ENCODE results near the gene CCL8.

GRCh38 chr17:34369571-34369970, 50.3 kb downstream of the CCL8 start:
- TF ChIP-seq, protein P1, sequence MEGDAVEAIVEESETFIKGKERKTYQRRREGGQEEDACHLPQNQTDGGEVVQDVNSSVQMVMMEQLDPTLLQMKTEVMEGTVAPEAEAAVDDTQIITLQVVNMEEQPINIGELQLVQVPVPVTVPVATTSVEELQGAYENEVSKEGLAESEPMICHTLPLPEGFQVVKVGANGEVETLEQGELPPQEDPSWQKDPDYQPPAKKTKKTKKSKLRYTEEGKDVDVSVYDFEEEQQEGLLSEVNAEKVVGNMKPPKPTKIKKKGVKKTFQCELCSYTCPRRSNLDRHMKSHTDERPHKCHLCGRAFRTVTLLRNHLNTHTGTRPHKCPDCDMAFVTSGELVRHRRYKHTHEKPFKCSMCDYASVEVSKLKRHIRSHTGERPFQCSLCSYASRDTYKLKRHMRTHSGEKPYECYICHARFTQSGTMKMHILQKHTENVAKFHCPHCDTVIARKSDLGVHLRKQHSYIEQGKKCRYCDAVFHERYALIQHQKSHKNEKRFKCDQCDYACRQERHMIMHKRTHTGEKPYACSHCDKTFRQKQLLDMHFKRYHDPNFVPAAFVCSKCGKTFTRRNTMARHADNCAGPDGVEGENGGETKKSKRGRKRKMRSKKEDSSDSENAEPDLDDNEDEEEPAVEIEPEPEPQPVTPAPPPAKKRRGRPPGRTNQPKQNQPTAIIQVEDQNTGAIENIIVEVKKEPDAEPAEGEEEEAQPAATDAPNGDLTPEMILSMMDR (IDR thresholded peaks at IDR 0.05; ENCODE audit: poor library complexity), result no peak
- TF ChIP-seq EZH2 (IDR thresholded peaks at IDR 0.05; ENCODE audit: borderline replicate concordance), result no peak
- no peak for TF ChIP-seq EZH2phosphoT487 (IDR thresholded peaks at IDR 0.05; ENCODE audit: low read depth, severe bottlenecking, unreplicated experiment)

Data from hepatocyte (in vitro differentiated cells).